PC-3 (cell line): ENCODE measurements around the gene ANKRD23. TPM values are rescaled to one million over a fixed set of nuclear protein-coding genes. Genes with fewer than 3 reads are reported as not detected.

Experiments used
- ATAC-seq: fragments of 200-7000 bp; cut with Tn5 transposase; 2 replicates; pipeline ENCODE4 v1.9.1; 2020; ENCODE audit warnings: mild to moderate bottlenecking, moderate library complexity
- BruUV-seq: library from RNA; stranded (reverse); fragments of 400-500 nt; replicated peaks from 2 replicates; lab custom pipeline; 2021; lab: Mats Ljungman, UMichigan
- CTCF ChIA-PET: fragments of 300-600 bp; sonication (Branson Sonifier 250); formaldehyde crosslinking; loops from one replicate; lab custom pipeline; 2022; ENCODE audit warnings: antibody characterized with exemption; lab: Charles Lee
- POLR2A ChIA-PET: fragments of 300-600 bp; sonication (Branson Sonifier 250); formaldehyde crosslinking; loops from one replicate; lab custom pipeline; 2022; ENCODE audit warnings: antibody characterized with exemption; ENCODE audit not compliant: unreplicated experiment; lab: Charles Lee
- DNase-seq: peaks from one replicate; pipeline ENCODE4 v3.0.0-alpha.2; 2015
- H2AFZ ChIP-seq: fragments of 300-600 bp; sonication (generic); 2 replicates; pipeline ENCODE4 v1.6.0; 2016; ENCODE audit warnings: antibody characterized with exemption, low read length
- H3F3A ChIP-seq: fragments of 300-600 bp; sonication (generic); one replicate; pipeline ENCODE4 v1.6.0; 2017; ENCODE audit warnings: antibody characterized with exemption, low read length, control low read depth, mild to moderate bottlenecking; ENCODE audit not compliant: unreplicated experiment
- H3K27ac ChIP-seq: fragments of 300-600 bp; sonication (generic); 2 replicates; pipeline ENCODE4 v1.5.1; 2016; ENCODE audit warnings: mild to moderate bottlenecking, low read length
- H3K27me3 ChIP-seq: fragments of 300-600 bp; sonication (generic); 2 replicates; pipeline ENCODE4 v1.6.1; 2016; ENCODE audit warnings: low read length, mixed read lengths
- H3K36me3 ChIP-seq: fragments of 300-600 bp; sonication (generic); 2 replicates; pipeline ENCODE4 v1.6.1; 2016; ENCODE audit warnings: low read depth, mixed run types, low read length, mixed read lengths
- H3K4me1 ChIP-seq: fragments of 300-600 bp; sonication (generic); 2 replicates; pipeline ENCODE4 v1.5.1; 2016; ENCODE audit warnings: low read length; ENCODE audit not compliant: insufficient read depth
- H3K4me2 ChIP-seq: fragments of 300-600 bp; sonication (generic); 2 replicates; pipeline ENCODE4 v1.6.0; 2016; ENCODE audit warnings: low read length
- H3K4me3 ChIP-seq: fragments of 300-600 bp; sonication (generic); 2 replicates; pipeline ENCODE4 v1.5.1; 2016; ENCODE audit warnings: mild to moderate bottlenecking, low read length, mixed read lengths
- H3K79me2 ChIP-seq: fragments of 300-600 bp; sonication (generic); 2 replicates; pipeline ENCODE4 v1.6.1; 2017; ENCODE audit warnings: low read length, mixed read lengths
- H3K9ac ChIP-seq: fragments of 300-600 bp; sonication (generic); 2 replicates; pipeline ENCODE4 v1.6.0; 2016; ENCODE audit warnings: mild to moderate bottlenecking, low read length
- H3K9me2 ChIP-seq: fragments of 300-600 bp; sonication (generic); replicated peaks from 2 replicates; pipeline ENCODE4 v1.6.1; 2016; ENCODE audit warnings: mixed run types, low read length, mixed read lengths
- H3K9me3 ChIP-seq: fragments of 300-600 bp; sonication (generic); 2 replicates; pipeline ENCODE4 v1.6.1; 2016; ENCODE audit warnings: low read length, mixed read lengths
- H4K20me1 ChIP-seq: fragments of 300-600 bp; sonication (generic); 2 replicates; pipeline ENCODE4 v1.6.1; 2016; ENCODE audit warnings: low read length, mixed read lengths
- EZH2 ChIP-seq: fragments of 300-600 bp; sonication (generic); IDR thresholded peaks from one replicate; pipeline ENCODE4 v1.6.1; 2017; ENCODE audit warnings: antibody characterized with exemption, mild to moderate bottlenecking, low read length; ENCODE audit not compliant: unreplicated experiment
- EZH2phosphoT487 ChIP-seq: fragments of 300-600 bp; sonication (generic); IDR thresholded peaks from 2 replicates; pipeline ENCODE4 v1.6.1; 2018; ENCODE audit warnings: mild to moderate bottlenecking, antibody characterized with exemption, low read length, borderline replicate concordance
- intact Hi-C: fragments of 100-400 bp; cut with micrococcal nuclease; formaldehyde crosslinking; loops from 2 replicates; pipeline ENCODE4 v1.9.0; 2023
- total RNA-seq: library from RNA; depleted of rRNA; stranded (reverse); fragments of >200 nt; gene quantifications from 2 replicates; pipeline ENCODE4 v1.2.3, GENCODE V29; 2014
- TF ChIP-seq, protein P1 (sequence below): fragments of 300-600 bp; sonication (generic); conservative IDR thresholded peaks from 2 replicates; pipeline ENCODE4 v1.5.1; 2017; ENCODE audit warnings: antibody characterized with exemption, low read depth, mild to moderate bottlenecking, low read length

Gene ANKRD23
- total RNA-seq, 1 experiment from 2014 or later, result 8.2 TPM

DNA sequence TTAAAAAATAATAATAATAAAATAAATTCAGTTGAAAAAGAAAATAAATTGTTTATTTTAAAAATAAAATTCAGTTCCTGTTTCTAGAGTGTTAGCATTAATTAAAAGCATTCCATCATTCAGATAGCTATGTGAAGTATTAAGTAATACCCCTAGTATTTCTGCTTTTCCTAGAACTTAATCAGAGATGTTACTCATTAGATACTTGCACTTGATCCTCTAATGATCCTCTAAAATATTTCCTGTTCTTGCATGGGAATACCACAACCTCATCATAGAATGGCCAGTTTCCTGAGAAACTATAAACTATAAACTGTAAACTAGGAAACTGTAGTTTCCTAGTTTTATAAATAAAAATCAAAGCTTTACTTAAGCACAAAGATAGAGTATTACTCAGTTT is 38.8 kb downstream of the ANKRD23 start:
- Histone ChIP-seq H4K20me1 (no peaks in the 10 kb centered on the region), H3F3A (no peaks in the 10 kb centered on the region), H3K27ac (no peak overlapping the region), H3K27me3 (no peaks in the 10 kb centered on the region), H2AFZ (no peak overlapping the region), H3K79me2 (no peaks in the 10 kb centered on the region), H3K9ac (no peak overlapping the region), H3K9me2 (no peaks in the 10 kb centered on the region), H3K4me1 (no peaks in the 10 kb centered on the region), H3K9me3 (no peaks in the 10 kb centered on the region), H3K4me3 (no peak overlapping the region), H3K4me2 (no peak overlapping the region), H3K36me3 (peaks cover 3% of the 10 kb centered on the region; the same call in 1 of the 2 replicates)
- DNase-seq (no peak), ATAC-seq (no peak)
- intact Hi-C loops, result loop anchor here (5.0 kb wide), 1 partner anchor 168 kb away; the partner anchor contains the start of gene KANSL3
- POLR2A ChIA-PET, result no interaction called here
- CTCF ChIA-PET, result no interaction called here
- TF ChIP-seq, protein P1, sequence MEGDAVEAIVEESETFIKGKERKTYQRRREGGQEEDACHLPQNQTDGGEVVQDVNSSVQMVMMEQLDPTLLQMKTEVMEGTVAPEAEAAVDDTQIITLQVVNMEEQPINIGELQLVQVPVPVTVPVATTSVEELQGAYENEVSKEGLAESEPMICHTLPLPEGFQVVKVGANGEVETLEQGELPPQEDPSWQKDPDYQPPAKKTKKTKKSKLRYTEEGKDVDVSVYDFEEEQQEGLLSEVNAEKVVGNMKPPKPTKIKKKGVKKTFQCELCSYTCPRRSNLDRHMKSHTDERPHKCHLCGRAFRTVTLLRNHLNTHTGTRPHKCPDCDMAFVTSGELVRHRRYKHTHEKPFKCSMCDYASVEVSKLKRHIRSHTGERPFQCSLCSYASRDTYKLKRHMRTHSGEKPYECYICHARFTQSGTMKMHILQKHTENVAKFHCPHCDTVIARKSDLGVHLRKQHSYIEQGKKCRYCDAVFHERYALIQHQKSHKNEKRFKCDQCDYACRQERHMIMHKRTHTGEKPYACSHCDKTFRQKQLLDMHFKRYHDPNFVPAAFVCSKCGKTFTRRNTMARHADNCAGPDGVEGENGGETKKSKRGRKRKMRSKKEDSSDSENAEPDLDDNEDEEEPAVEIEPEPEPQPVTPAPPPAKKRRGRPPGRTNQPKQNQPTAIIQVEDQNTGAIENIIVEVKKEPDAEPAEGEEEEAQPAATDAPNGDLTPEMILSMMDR, result no peak
- TF ChIP-seq EZH2phosphoT487 (no peak), EZH2 (no peak)
- no TSS peak for BruUV-seq

DNA sequence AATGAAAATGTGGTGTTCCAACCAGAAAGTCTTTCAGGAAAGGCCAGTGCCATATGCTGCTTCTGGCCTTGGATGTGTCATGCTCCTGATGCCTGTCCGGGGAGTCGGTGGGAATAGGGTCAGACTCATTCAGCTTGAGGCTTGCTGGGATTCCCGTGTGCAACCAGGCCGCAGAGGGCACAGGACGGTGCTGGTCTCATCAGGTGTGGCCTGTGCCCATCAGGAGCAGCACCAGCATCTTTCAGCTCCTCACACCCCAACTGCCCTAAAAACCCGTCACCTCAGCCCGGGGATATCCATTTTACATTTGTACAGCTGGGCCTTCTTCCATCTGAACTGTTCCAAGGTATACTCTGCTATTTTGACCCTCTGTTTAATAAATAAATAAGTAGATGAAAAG is 41.1 kb downstream of the ANKRD23 start:
- no peak overlapping the region for H3K4me2 ChIP-seq
- DNase-seq (no peak), ATAC-seq (no peak)
- H2AFZ ChIP-seq, result no peak overlapping the region
- ChIA-PET POLR2A (no interaction called here), CTCF (no interaction called here)
- H3F3A ChIP-seq, result no peaks in the 10 kb centered on the region
- H3K27me3 ChIP-seq, result no peaks in the 10 kb centered on the region
- BruUV-seq, result no TSS peak
- H4K20me1 ChIP-seq, result no peaks in the 10 kb centered on the region
- H3K27ac ChIP-seq, result no peak overlapping the region
- H3K9me2 ChIP-seq, result no peaks in the 10 kb centered on the region
- H3K36me3 ChIP-seq, result peaks cover 3% of the 10 kb centered on the region; the same call in 1 of the 2 replicates
- no peaks in the 10 kb centered on the region for H3K4me1 ChIP-seq
- intact Hi-C loops, result loop anchor here (5.0 kb wide), 1 partner anchor 165 kb away; the partner anchor contains the start of gene KANSL3
- H3K9ac ChIP-seq, result no peak overlapping the region
- no peak overlapping the region for H3K4me3 ChIP-seq
- TF ChIP-seq EZH2 (no peak), EZH2phosphoT487 (no peak)
- TF ChIP-seq, protein P1, result no peak
- no peaks in the 10 kb centered on the region for H3K79me2 ChIP-seq
- no peaks in the 10 kb centered on the region for H3K9me3 ChIP-seq

DNA sequence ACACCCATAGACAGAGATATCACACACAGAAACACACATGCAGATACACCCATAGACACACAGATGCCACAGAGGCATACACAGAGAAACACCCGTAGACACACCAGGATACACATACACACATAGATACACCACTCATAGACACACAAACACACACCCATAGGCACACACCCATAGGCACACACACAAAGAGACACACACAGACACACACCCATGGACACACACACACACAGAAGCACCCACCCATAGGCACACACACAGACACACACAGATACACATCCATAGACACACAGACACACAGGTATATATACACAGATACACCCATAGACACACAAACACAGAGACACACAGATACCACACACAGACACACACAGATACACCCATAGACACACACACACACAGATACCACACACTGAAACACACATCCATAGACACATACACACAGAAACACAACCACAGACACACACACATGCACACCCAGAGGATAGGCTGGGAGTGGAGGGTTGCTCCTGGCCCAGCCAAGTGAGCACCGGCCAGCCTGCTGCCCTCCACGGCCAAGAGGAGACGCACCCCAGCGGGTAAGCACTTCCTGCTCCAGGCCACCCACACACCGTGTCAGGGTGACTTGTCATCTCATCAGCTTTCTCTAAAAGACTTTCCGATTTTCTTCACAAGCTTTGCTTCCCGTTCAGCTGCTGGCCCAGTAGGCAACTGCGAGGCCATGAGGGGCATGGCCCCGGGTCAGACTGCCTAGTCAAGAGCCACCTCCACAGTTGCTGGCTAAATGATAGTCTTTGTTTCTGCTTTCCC is 41.8 kb downstream of the ANKRD23 start:
- H3K9ac ChIP-seq, result no peak overlapping the region
- CTCF ChIA-PET, result no interaction called here
- no peaks in the 10 kb centered on the region for H3F3A ChIP-seq
- H2AFZ ChIP-seq, result no peak overlapping the region
- no peak overlapping the region for H3K27ac ChIP-seq
- H3K4me1 ChIP-seq, result no peaks in the 10 kb centered on the region
- H3K4me3 ChIP-seq, result no peak overlapping the region
- H3K9me2 ChIP-seq, result no peaks in the 10 kb centered on the region
- DNase-seq (no peak), ATAC-seq (no peak)
- POLR2A ChIA-PET, result no interaction called here
- no peaks in the 10 kb centered on the region for H3K79me2 ChIP-seq
- H3K9me3 ChIP-seq, result no peaks in the 10 kb centered on the region
- BruUV-seq, result no TSS peak
- no peak overlapping the region for H3K4me2 ChIP-seq
- no peaks in the 10 kb centered on the region for H4K20me1 ChIP-seq
- TF ChIP-seq, protein P1, result no peak
- no peak for TF ChIP-seq EZH2phosphoT487
- TF ChIP-seq EZH2, result no peak
- peaks cover 3% of the 10 kb centered on the region; the same call in 1 of the 2 replicates for H3K36me3 ChIP-seq
- no peaks in the 10 kb centered on the region for H3K27me3 ChIP-seq
- intact Hi-C loops, result loop anchor here (2.0 to 5.0 kb wide), 3 partner anchors 41 to 165 kb away; partner anchors contain the start of genes CNNM4, KANSL3 and LMAN2L
